Measurements from ENCODE around the gene THEMIS. TPM values are rescaled to one million over a fixed set of nuclear protein-coding genes. Genes with fewer than 3 reads are reported as not detected.

The THEMIS gene
- total and polyA plus RNA-seq, 2 of the 4 experiments (the other 2 are of a cell fraction): not detected

DNA sequence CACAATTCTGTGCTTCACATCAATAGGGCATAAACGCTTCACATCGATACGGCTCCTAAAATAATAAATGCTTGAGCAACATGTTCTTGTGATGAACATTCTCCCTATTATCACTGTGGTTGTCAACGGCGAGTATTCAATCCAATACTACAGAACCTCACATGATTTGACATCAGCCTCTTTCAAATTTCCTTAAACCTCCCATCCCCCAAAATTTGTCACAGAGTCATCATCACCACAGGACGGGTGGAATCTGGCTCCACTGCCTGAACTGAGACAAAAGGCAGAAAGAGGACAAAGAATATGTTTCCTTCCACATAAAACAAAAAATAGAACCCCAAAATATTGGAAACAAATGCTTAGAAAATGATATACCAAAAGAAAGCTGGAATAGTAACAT lies 7.3 kb downstream of the THEMIS start:
- no TSS peak for BruUV-seq (replicated peaks)
- H4K20me1 ChIP-seq (ENCODE audit: insufficient read depth, low read length): no peaks in the 10 kb centered on the region
- POLR2A ChIA-PET (ENCODE audit: unreplicated experiment): no interaction called here
- H3K79me1 ChIP-seq (ENCODE audit: low read depth in 1 of 2, low read length in 2 of 2): no peaks in the 10 kb centered on the region
- WGBS, 2 experiments (ENCODE audit: extremely low coverage in 2 of 2, insufficient read length in 1 of 2): 100% methylated on average over 5 of the region's 6 CpGs; no CpG with 5 or more reads in 1 of the 2 experiments
- no peak overlapping the region for H2BK15ac ChIP-seq (ENCODE audit: low read depth, low read length)
- H3K36me3 ChIP-seq (ENCODE audit: control insufficient read depth, insufficient read depth, low read length): no peaks in the 10 kb centered on the region
- dilution Hi-C loops (cut with HindIII; ENCODE audit: low sequenced_read_pairs, unreplicated experiment): no loop called here
- intact Hi-C loops (cut with micrococcal nuclease): no loop called here
- H4K8ac ChIP-seq (ENCODE audit: low read depth in 2 of 2, low read length in 2 of 2): no peak overlapping the region
- no peak overlapping the region for H2BK5ac ChIP-seq (ENCODE audit: low read depth, low read length, poor library complexity, severe bottlenecking)
- no peak overlapping the region for H2BK20ac ChIP-seq (ENCODE audit: low read depth, low read length)
- H3K18ac ChIP-seq (ENCODE audit: low read depth, low read length): no peak overlapping the region
- no peaks in the 10 kb centered on the region for H3K4me1 ChIP-seq (ENCODE audit: control insufficient read depth, insufficient read depth, low read length)
- H3K56ac ChIP-seq (ENCODE audit: extremely low read depth, insufficient read depth, low read length): no peak overlapping the region
- H3K14ac ChIP-seq (replicated peaks; ENCODE audit: low read depth, low read length): no peak overlapping the region
- no peak overlapping the region for H3K4me3 ChIP-seq (ENCODE audit: insufficient read depth, low read depth, low read length)
- no peak for ATAC-seq (ENCODE audit: low read depth)
- CTCF ChIA-PET: no interaction called here
- no peak overlapping the region for H2BK120ac ChIP-seq (ENCODE audit: low read depth, low read length)
- no peaks in the 10 kb centered on the region for H3K9me1 ChIP-seq (ENCODE audit: insufficient read depth, low read length)
- H3K4ac ChIP-seq (ENCODE audit: low read depth, low read length): no peak overlapping the region
- in situ Hi-C loops (cut with MboI; ENCODE audit: low sequenced_read_pairs): no loop called here
- H3K23ac ChIP-seq (ENCODE audit: low read depth, low read length): no peak overlapping the region
- TF ChIP-seq MAZ (IDR thresholded peaks at IDR 0.05; ENCODE audit: borderline replicate concordance, low read depth, low read length) (no peak), RCOR1 (IDR thresholded peaks at IDR 0.05; ENCODE audit: insufficient replicate concordance, low read length) (no peak), RFX5 (IDR thresholded peaks at IDR 0.05; ENCODE audit: low read depth, low read length) (no peak), MXI1 (IDR thresholded peaks at IDR 0.05; ENCODE audit: borderline replicate concordance, low read depth, low read length) (no peak), FOS (IDR thresholded peaks at IDR 0.05; ENCODE audit: low read depth, low read length) (no peak), RAD21 (IDR thresholded peaks at IDR 0.05; ENCODE audit: low read length) (no peak), CHD1 (IDR thresholded peaks at IDR 0.05; ENCODE audit: low read depth, low read length) (no peak), SMC3 (IDR thresholded peaks at IDR 0.05; ENCODE audit: low read depth, low read length) (no peak), POLR2A (IDR thresholded peaks at IDR 0.05; ENCODE audit: low read depth, low read length) (no peak), CEBPB (IDR thresholded peaks at IDR 0.05; ENCODE audit: low read depth, low read length) (no peak), NFE2L2 (IDR thresholded peaks at IDR 0.05; ENCODE audit: low read depth, low read length) (no peak), MAFK (IDR thresholded peaks at IDR 0.05; ENCODE audit: low read depth, low read length) (no peak), BHLHE40 (IDR thresholded peaks at IDR 0.05; ENCODE audit: low read depth, low read length) (no peak)
- TF ChIP-seq, protein P1, sequence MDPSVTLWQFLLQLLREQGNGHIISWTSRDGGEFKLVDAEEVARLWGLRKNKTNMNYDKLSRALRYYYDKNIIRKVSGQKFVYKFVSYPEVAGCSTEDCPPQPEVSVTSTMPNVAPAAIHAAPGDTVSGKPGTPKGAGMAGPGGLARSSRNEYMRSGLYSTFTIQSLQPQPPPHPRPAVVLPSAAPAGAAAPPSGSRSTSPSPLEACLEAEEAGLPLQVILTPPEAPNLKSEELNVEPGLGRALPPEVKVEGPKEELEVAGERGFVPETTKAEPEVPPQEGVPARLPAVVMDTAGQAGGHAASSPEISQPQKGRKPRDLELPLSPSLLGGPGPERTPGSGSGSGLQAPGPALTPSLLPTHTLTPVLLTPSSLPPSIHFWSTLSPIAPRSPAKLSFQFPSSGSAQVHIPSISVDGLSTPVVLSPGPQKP (IDR thresholded peaks at IDR 0.05; ENCODE audit: borderline replicate concordance, low read depth, low read length): no peak
- TF ChIP-seq, protein P2, sequence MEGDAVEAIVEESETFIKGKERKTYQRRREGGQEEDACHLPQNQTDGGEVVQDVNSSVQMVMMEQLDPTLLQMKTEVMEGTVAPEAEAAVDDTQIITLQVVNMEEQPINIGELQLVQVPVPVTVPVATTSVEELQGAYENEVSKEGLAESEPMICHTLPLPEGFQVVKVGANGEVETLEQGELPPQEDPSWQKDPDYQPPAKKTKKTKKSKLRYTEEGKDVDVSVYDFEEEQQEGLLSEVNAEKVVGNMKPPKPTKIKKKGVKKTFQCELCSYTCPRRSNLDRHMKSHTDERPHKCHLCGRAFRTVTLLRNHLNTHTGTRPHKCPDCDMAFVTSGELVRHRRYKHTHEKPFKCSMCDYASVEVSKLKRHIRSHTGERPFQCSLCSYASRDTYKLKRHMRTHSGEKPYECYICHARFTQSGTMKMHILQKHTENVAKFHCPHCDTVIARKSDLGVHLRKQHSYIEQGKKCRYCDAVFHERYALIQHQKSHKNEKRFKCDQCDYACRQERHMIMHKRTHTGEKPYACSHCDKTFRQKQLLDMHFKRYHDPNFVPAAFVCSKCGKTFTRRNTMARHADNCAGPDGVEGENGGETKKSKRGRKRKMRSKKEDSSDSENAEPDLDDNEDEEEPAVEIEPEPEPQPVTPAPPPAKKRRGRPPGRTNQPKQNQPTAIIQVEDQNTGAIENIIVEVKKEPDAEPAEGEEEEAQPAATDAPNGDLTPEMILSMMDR (conservative IDR thresholded peaks at IDR 0.05; ENCODE audit: low read depth, low read length): no peak
- TF ChIP-seq, protein P3, sequence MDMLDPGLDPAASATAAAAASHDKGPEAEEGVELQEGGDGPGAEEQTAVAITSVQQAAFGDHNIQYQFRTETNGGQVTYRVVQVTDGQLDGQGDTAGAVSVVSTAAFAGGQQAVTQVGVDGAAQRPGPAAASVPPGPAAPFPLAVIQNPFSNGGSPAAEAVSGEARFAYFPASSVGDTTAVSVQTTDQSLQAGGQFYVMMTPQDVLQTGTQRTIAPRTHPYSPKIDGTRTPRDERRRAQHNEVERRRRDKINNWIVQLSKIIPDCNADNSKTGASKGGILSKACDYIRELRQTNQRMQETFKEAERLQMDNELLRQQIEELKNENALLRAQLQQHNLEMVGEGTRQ (IDR thresholded peaks at IDR 0.05; ENCODE audit: low read depth, low read length): no peak
- no peak overlapping the region for H4K5ac ChIP-seq (ENCODE audit: low read depth, low read length)
- no peak overlapping the region for H2AK9ac ChIP-seq (replicated peaks; ENCODE audit: low read depth, low read length, poor library complexity)
- H2AFZ ChIP-seq (replicated peaks; ENCODE audit: low read length, poor library complexity): no peak overlapping the region
- DNase-seq: no peak
- H3K9me3 ChIP-seq (ENCODE audit: control insufficient read depth, insufficient read depth, low read length): no peaks in the 10 kb centered on the region
- no peak overlapping the region for H4K91ac ChIP-seq (ENCODE audit: insufficient read depth, low read depth, low read length)
- H3K27ac ChIP-seq (ENCODE audit: insufficient read depth, low read length): no peak overlapping the region
- H3K27me3 ChIP-seq (ENCODE audit: control insufficient read depth, insufficient read depth, low read length): no peaks in the 10 kb centered on the region
- no peak overlapping the region for H3K9ac ChIP-seq (ENCODE audit: low read depth, low read length)
- no peak overlapping the region for H2AK5ac ChIP-seq (ENCODE audit: low read depth, low read length)
- no peak overlapping the region for H3K4me2 ChIP-seq (ENCODE audit: low read depth, low read length)

Measured in IMR-90 (cell line).